Activated T-cell treated with anti-CD3 and anti-CD28 coated beads, Interleukin-2, amount 50 U/mL, for 48 hours (primary cell): ENCODE results near the gene KMT2E.
"Not testable (repeated sequence)": the region's sequence is repeated elsewhere in the genome, so short reads cannot be mapped to it uniquely, and the experiment has no call there.

Experiments
- DNase-seq, 2 experiments: peaks; one replicate each; pipeline ENCODE4 v3.0.0-alpha.2; 2020

Gene KMT2E

DNA sequence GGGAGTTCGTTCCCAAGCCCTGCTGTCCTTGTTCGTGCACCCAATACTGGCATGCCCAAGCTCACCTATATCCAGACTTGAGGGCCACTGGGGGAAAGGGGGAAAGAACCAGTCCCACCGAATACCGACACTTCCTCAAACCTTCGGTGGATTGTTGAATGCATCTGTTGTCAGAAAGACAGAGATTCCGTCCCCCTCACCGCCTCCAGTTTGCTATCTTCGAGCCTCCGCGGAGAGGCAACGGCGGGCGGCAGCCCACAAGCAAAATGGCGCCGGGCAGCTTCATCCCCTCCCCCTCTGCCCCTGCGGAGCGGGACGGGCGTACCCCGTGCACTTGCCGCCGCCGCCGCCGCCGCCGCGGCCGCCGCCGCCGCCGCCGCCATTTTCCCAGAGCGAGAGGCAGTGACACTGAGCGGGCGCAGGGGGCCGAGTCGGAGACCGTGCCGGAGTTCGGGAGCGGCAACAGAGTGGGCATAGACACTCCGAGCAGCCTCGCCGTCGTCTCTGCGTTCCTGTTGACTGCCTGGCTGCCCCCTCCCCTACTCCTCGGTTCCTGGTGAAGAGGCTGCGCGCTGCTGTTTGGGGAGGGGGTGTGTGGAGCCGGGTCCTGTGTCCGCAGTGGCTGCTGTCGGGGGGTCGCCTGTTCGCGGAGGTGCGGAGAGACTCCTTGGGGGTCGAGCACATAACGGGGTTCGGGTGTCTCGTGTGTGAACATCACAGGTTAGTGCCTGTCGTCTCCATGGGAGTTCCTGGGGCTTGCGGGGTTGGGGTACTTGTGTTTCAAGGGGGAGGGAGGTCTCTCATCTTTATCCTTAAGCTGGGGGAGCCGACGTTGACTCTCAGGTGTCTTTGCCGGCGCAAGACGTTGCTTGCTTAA lies at the start of gene KMT2E:
TSS of gene KMT2E (plus strand) at position 390 of the 877 bp plus-strand sequence. CDS start 26,748 bp downstream, outside the sequence.
- peak; percentile 93 to 94 for DNase-seq

- DNase-seq = no peak
Observed at GRCh38 chr7:104964626-104965236, 49.3 kb upstream of the KMT2E start.

GRCh38 chr7:104966022-104966421 lies 48.0 kb upstream of the KMT2E start:
- no peak for DNase-seq

- no peak for DNase-seq
Observed at GRCh38 chr7:104967088-104967487, 46.9 kb upstream of the KMT2E start.

DNA sequence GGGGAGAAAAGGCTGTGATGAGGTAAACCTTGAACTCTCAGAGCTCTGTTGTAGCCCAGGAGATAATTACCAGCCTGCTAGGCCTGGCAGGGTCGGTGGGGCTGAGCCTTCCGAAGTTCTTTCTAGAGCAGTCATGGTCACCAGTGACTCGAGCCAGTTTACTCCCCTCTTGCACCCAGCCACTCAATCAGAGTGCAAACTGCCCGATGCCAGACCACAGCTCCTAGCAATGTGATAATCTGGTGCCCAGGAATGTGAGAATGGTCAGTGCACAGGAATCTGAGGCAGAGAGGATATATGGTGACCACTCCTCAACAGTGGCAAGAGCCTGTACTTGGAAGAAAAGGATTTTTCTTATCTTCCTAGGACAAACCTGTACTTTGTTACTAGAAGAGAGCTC lies 46.4 kb upstream of the KMT2E start:
- DNase-seq = no peak

DNA sequence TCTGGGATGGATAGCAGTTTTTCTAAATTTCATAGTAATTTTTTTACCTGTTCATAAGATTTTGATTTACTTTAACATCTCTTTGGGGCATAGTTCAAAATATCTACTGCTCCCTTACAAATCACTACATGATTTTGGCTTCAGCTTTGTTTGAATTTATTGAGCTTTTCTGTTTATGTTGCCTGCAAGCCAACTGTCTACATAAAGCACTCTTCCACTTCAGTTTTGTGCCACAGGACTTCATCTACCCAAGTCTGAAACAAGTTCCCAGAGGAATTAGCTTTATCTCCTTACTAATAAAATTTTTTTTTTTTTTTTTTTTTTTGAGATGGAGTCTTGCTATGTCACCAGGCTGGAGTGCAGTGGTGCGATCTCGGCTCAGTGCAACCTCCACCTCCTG lies 45.4 kb upstream of the KMT2E start:
- no peak for DNase-seq

- no peak for DNase-seq
Observed at GRCh38 chr7:104969183-104969582, 44.8 kb upstream of the KMT2E start.

GRCh38 chr7:104971290-104972071 lies 42.5 kb upstream of the KMT2E start:
- DNase-seq = no peak

GRCh38 chr7:104972500-104972899 lies 41.5 kb upstream of the KMT2E start:
- no peak for DNase-seq

- no peak for DNase-seq
Observed at GRCh38 chr7:104973227-104973626, 40.8 kb upstream of the KMT2E start.

GRCh38 chr7:104973909-104974415 lies 40.0 kb upstream of the KMT2E start:
- DNase-seq = no peak

GRCh38 chr7:104975553-104975952 lies 38.5 kb upstream of the KMT2E start:
- DNase-seq = not testable (repeated sequence)

- no peak for DNase-seq
Observed at GRCh38 chr7:104976966-104977636, 36.9 kb upstream of the KMT2E start.

DNA sequence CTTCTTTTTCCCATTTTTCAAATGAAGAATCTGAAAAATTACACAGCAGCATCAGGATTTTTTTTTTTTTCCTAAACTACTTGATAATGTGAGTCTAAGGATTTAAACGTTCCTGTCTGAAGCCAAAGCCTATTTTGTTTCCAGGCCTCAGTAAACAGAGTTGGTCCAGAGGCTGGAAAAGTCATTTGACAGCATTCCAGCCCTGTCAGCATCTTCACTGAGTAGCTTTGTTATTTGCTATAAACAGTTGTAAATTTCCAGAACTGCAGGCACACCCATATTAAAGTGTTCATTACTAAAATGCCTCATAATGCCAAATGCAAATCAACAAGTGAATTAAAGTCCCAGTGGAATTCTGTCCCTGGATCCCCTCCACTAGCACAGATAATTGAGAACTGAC lies 35.5 kb upstream of the KMT2E start:
- no peak for DNase-seq

GRCh38 chr7:104979167-104979841 lies 34.7 kb upstream of the KMT2E start:
- no peak for DNase-seq

DNA sequence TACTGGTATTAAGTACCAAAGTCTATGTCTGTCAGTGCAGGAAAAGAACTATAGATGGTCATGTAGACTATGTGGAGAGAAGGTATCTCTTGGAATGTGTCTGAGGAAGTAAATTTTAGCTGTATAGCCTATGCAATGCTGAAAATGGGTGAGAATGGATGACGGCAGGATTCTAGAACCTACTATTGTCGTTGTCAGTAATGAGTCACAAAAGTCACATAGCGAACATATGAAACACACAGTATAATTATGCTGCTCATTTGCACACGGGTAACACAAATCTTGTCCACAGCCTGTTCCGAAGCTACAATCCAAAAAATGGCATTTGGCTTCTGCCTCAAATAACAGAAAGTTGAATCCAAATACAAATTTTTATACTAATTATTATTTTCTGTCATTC lies 33.6 kb upstream of the KMT2E start:
- no peak for DNase-seq

DNA sequence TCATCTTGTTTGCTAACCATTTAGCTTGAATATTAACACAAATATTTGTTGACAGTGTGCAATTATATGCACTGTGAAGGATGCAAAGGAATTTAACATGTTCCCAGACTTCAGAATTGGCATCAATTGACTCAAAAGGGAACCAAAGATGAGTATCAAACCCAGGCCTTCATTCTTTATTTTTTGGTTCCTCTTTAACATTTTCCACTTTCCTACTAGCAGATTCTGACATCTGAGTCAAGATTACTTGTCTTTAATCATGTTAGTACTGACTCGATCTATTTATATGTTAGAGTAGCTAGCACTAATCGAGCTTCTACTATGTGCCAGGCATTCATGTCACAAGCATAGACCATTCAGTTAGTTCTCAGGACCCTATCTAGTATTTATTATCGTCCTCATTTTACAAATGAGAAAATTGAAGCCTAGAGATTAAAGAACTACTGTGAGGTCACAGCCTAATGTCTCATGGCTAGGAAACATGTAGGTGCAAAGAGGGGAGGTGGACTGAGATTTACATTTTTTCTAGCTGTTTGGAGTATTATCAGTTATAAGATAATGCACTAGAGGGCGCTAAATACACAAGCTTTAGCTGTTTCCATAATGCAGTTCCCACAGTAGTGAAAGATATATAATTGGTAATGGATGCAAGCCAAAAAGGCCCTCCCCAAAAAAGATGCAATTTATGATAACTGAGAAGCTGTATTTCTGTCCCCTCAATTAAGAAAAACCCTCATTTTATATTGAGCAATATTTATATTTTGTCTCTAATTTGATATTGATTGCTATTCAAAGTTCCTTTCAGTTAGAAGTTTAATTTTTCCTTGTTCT lies 32.9 kb upstream of the KMT2E start:
- DNase-seq = no peak

- DNase-seq = no peak
Observed at GRCh38 chr7:104981672-104982037, 32.4 kb upstream of the KMT2E start.

DNA sequence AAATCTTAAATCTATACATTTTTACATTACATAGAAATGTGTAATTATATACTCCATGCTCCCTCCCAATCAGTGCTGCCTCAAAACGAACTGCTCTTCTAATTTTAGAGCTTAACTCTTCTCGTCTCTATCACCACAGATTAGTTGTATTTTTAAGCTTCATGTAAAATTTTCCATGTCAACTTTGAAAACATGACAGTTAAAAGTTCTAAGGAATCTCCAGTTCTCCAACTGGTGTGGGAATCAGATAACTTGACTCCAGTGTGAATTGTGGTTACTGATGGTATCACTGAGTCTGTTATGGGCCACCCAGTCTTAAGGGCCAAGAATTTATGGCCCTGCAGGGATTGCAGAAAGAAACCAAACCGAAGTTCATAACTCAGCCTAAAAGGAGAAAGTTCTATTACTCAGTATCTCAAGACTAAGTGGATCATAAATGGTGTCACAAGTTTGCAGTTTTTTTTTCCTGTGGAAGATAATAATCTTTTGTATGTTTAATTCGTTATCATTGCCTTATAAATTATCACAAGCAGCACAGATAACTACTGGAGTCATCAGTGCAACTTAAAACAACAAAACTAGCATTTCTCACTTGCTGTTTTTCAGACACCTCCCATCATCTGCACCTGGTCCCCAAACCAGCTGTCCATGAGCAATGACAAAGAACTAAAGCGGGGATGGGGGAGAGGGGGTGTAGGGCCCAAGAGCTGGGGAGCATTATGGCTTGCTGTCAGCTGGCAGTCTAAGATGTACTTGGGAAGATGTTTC lies 31.5 kb upstream of the KMT2E start:
- DNase-seq = no peak

DNA sequence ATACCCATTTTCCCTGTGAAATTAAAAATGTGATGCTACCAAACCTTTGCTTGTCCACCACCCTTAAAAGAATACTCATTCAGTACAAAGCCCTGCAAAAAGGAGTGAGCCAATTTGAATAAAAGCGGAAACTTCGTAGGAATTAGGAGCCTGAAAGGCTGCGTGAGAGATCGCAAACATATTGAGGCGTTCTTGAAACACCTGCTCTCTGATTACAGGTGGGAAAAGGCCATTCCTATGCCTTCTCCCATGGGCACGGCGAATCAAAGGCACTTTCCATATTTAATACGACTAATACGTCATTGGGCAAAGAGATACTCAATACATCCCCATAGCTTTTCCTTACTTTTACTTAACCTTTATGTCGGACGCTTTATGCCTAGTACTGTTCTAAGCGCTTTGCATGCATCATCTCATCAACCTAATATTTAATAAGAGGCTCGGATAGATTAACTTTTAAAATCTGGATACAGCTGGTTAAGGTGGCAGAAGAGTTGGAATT lies 30.9 kb upstream of the KMT2E start:
- DNase-seq = no peak
